Measurements from ENCODE around the gene CPNE4. TPM values are rescaled to one million over a fixed set of nuclear protein-coding genes. Genes with fewer than 3 reads are reported as not detected.

The CPNE4 gene
- total and polyA plus RNA-seq, 2 donors (not counting 3 experiments of a cell fraction or from before 2014, with no cell fraction given): not detected

DNA sequence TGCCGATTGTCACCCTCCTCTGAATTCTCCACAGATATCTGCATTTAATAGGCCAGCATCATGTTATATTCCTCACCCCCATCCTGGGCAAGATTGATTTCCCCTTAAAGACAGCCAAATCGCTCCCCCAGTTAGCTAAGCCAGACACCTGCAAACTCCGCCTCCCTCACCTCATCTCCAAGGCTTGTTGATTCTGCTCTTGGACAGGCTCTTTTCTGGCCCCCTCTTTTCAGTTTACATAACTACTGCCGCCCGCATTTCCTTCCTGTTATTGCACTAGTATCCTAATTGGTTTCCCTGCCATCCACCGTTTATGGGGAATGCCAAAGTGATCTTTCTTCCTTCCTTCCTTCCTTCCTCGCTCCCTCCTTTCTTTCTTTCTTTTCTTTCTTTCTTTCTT is 317.3 kb downstream of the CPNE4 start:
- Histone ChIP-seq H3K79me2 (ENCODE audit: control insufficient read depth, insufficient read depth, low read length) (no peaks in the 10 kb centered on the region), H3K27me3 (ENCODE audit: control insufficient read depth in 2 of 2, insufficient read depth in 2 of 2, low read length in 2 of 2) (no peaks in the 10 kb centered on the region), H3K9ac (replicated peaks; ENCODE audit: extremely low read depth, insufficient read depth, low read length) (no peak overlapping the region), H3K36me3 (ENCODE audit: control insufficient read depth in 2 of 2, extremely low read depth in 1 of 2, insufficient read depth in 2 of 2, low read length in 2 of 2) (no peaks in the 10 kb centered on the region), H3K4me2 (ENCODE audit: insufficient read depth, low read length) (no peak overlapping the region), H3K9me1 (replicated peaks; ENCODE audit: control insufficient read depth, extremely low read depth, insufficient read depth, low read length) (no peaks in the 10 kb centered on the region), H3K27ac (ENCODE audit: insufficient read depth, low read depth, low read length) (no peak overlapping the region), H2AFZ (ENCODE audit: low read depth, low read length) (no peak overlapping the region), H3K9me3 (replicated peaks; ENCODE audit: control insufficient read depth, insufficient read depth, low read length) (no peaks in the 10 kb centered on the region), H4K20me1 (replicated peaks; ENCODE audit: control insufficient read depth, extremely low read depth, insufficient read depth, low read length) (no peaks in the 10 kb centered on the region), H3K4me1 (ENCODE audit: control insufficient read depth, extremely low read depth, insufficient read depth, low read length) (no peaks in the 10 kb centered on the region), H3K4me3 (replicated peaks in 1 of 3; ENCODE audit: insufficient read depth in 1 of 3, low read depth in 1 of 3, low read length in 3 of 3) (no peak overlapping the region)
- DNase-seq (ENCODE audit: low read depth, low spot score) (no peak), FAIRE-seq (no peak)
- ChIA-PET POLR2A (no interaction called here), CTCF (no interaction called here)
- BruUV-seq (replicated peaks): no TSS peak
- dilution Hi-C loops (cut with MboI; ENCODE audit: extremely low pct_ligation_motif_present, low sequenced_read_pairs): no loop called here
- TF ChIP-seq GATA2 (IDR thresholded peaks at IDR 0.05; ENCODE audit: insufficient read depth, insufficient read length, low read depth, low read length) (no peak), POLR2AphosphoS5 (IDR thresholded peaks at IDR 0.05; ENCODE audit: insufficient read depth, low read depth, low read length) (no peak), EZH2 (IDR thresholded peaks at IDR 0.05; ENCODE audit: borderline replicate concordance, low read depth, low read length, severe bottlenecking) (no peak), FOS (IDR thresholded peaks at IDR 0.05; ENCODE audit: borderline replicate concordance, insufficient read depth, low read length) (no peak), POLR2A (IDR thresholded peaks at IDR 0.05; ENCODE audit: low read depth, low read length) (no peak), JUN (IDR thresholded peaks at IDR 0.05; ENCODE audit: borderline replicate concordance, insufficient read depth, insufficient read length, low read depth) (no peak), MYC (IDR thresholded peaks at IDR 0.05; ENCODE audit: low read depth, low read length) (no peak)
- TF ChIP-seq, protein P1, sequence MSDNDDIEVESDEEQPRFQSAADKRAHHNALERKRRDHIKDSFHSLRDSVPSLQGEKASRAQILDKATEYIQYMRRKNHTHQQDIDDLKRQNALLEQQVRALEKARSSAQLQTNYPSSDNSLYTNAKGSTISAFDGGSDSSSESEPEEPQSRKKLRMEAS (IDR thresholded peaks at IDR 0.05; ENCODE audit: insufficient read depth, insufficient read length): no peak
- TF ChIP-seq, protein P2, sequence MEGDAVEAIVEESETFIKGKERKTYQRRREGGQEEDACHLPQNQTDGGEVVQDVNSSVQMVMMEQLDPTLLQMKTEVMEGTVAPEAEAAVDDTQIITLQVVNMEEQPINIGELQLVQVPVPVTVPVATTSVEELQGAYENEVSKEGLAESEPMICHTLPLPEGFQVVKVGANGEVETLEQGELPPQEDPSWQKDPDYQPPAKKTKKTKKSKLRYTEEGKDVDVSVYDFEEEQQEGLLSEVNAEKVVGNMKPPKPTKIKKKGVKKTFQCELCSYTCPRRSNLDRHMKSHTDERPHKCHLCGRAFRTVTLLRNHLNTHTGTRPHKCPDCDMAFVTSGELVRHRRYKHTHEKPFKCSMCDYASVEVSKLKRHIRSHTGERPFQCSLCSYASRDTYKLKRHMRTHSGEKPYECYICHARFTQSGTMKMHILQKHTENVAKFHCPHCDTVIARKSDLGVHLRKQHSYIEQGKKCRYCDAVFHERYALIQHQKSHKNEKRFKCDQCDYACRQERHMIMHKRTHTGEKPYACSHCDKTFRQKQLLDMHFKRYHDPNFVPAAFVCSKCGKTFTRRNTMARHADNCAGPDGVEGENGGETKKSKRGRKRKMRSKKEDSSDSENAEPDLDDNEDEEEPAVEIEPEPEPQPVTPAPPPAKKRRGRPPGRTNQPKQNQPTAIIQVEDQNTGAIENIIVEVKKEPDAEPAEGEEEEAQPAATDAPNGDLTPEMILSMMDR (IDR thresholded peaks at IDR 0.05; ENCODE audit: extremely low read depth in 1 of 2, insufficient read depth in 1 of 2, low read depth in 1 of 2, low read length in 2 of 2): no peak
- intact Hi-C loops (cut with micrococcal nuclease): no loop called here

Data from endothelial cell of umbilical vein (primary cell).